HepG2 (cell line): ENCODE measurements around the gene RNF5. TPM values are rescaled to one million over a fixed set of nuclear protein-coding genes. Genes with fewer than 3 reads are reported as not detected.

ENCODE experiments used
- ATAC-seq: fragments of 200-7000 bp; cut with Tn5 transposase; 3 replicates; pipeline ENCODE4 v1.9.1; 2020; ENCODE audit warnings: mild to moderate bottlenecking, moderate library complexity
- BruUV-seq: library from RNA; stranded (reverse); fragments of 400-500 nt; replicated peaks from 2 replicates; lab custom pipeline; 2021; lab: Mats Ljungman, UMichigan
- CTCF ChIA-PET: fragments of 300-600 bp; formaldehyde crosslinking; extraction: SDS; loops from one replicate; lab custom pipeline; 2021; ENCODE audit warnings: low total read pairs, inconsistent platforms, low intra/inter-chr PET ratio; lab: Yijun Ruan, JAX
- POLR2A ChIA-PET: fragments of 350-600 bp; sonication (Branson Sonifier 250); formaldehyde crosslinking; loops from one replicate; lab custom pipeline; 2020; ENCODE audit warnings: antibody characterized with exemption, inconsistent platforms; lab: Yijun Ruan, JAX
- DNase-seq: peaks from one replicate; pipeline ENCODE4 v3.0.0-alpha.2; 2015; ENCODE audit warnings: low spot score
- FAIRE-seq: peaks from 3 replicates; lab custom pipeline; 2011; peaks lifted over from hg19 to GRCh38; lab: Jason Lieb, UNC
- H2AFZ ChIP-seq: one replicate; pipeline ENCODE4 v1.6.1; 2011; ENCODE audit warnings: low read length, inconsistent platforms
- H3K27ac ChIP-seq: fragments of 300-600 bp; 3 replicates; pipeline ENCODE4 v1.8.0; 2011; ENCODE audit warnings: mixed run types, mild to moderate bottlenecking, mixed read lengths, low read length, inconsistent platforms; ENCODE audit not compliant: insufficient read depth; ENCODE audit errors: extremely low read length
- H3K27me3 ChIP-seq, 2 experiments: fragments of 200-600 bp in 1 of 2; 2 replicates in 1 of 2; 3 replicates in 1 of 2; pipeline versions ENCODE4 v1.6.0 to v1.8.0; 2011; ENCODE audit warnings: low read length in 2 of 2, mild to moderate bottlenecking in 2 of 2, moderate library complexity in 2 of 2, inconsistent platforms in 1 of 2; ENCODE audit not compliant: insufficient read depth in 2 of 2, control insufficient read depth in 1 of 2
- H3K36me3 ChIP-seq, 2 experiments: fragments of 200-600 bp in 1 of 2; replicated peaks in 1 of 2; 2 replicates in 1 of 2; 3 replicates in 1 of 2; pipeline versions ENCODE4 v1.5.1 to v1.8.0; 2011; ENCODE audit warnings: low read length in 2 of 2, inconsistent platforms in 1 of 2; ENCODE audit not compliant: insufficient read depth in 2 of 2, control insufficient read depth in 1 of 2
- H3K4me1 ChIP-seq: 2 replicates; pipeline ENCODE4 v1.5.1; 2012; ENCODE audit warnings: low read length, inconsistent platforms; ENCODE audit not compliant: insufficient read depth
- H3K4me2 ChIP-seq: 2 replicates; pipeline ENCODE4 v1.6.0; 2011; ENCODE audit warnings: low read depth, low read length, inconsistent platforms
- H3K4me3 ChIP-seq, 3 experiments: fragments of 200-600 bp in 1 of 3; sonication (generic), shearing (Covaris generic) in 1 of 3; replicated peaks in 1 of 3; 2 replicates each; pipeline ENCODE4 v1.5.1; 2011 to 2016; ENCODE audit warnings: low read length in 3 of 3, inconsistent platforms in 2 of 3, low read depth in 2 of 3, mild to moderate bottlenecking in 2 of 3, control low read depth in 1 of 3, mixed read lengths in 1 of 3; ENCODE audit not compliant: insufficient read depth in 1 of 3
- H3K79me2 ChIP-seq: one replicate; pipeline ENCODE4 v1.6.1; 2011; ENCODE audit warnings: low read length, inconsistent platforms; ENCODE audit not compliant: insufficient read depth
- H3K9ac ChIP-seq: 2 replicates; pipeline ENCODE4 v1.6.0; 2011; ENCODE audit warnings: mild to moderate bottlenecking, low read depth, low read length, inconsistent platforms; ENCODE audit not compliant: insufficient read depth
- H3K9me3 ChIP-seq: 2 replicates; pipeline ENCODE4 v1.5.1; 2012; ENCODE audit warnings: mild to moderate bottlenecking, low read length
- H4K20me1 ChIP-seq: 2 replicates; pipeline ENCODE4 v1.6.0; 2011; ENCODE audit warnings: inconsistent platforms, mild to moderate bottlenecking, low read length, moderate library complexity; ENCODE audit not compliant: insufficient read depth
- DBP ChIP-seq: sonication (generic); formaldehyde crosslinking; IDR thresholded peaks from 2 replicates; pipeline ENCODE4 v1.4.0; 2020; ENCODE audit warnings: missing genetic modification reagents; ENCODE audit errors: not compliant biosample characterization
- ELF3 ChIP-seq: IDR thresholded peaks from 2 replicates; pipeline ENCODE4 v1.6.1; 2016; ENCODE audit warnings: missing genetic modification reagents, missing compliant biosample characterization
- EZH2 ChIP-seq: conservative IDR thresholded peaks from 2 replicates; pipeline ENCODE4 v1.6.1; 2012; ENCODE audit warnings: mild to moderate bottlenecking, low read depth, low read length, moderate library complexity
- HIVEP1 ChIP-seq: sonication (generic); formaldehyde crosslinking; IDR thresholded peaks from 2 replicates; pipeline ENCODE4 v1.4.0; 2020; ENCODE audit warnings: mild to moderate bottlenecking, missing genetic modification reagents
- NCOA5 ChIP-seq: sonication (generic); formaldehyde crosslinking; IDR thresholded peaks from 2 replicates; pipeline ENCODE4 v1.4.0; 2020; ENCODE audit warnings: missing genetic modification reagents
- PLRG1 ChIP-seq: fragments of 450-650 bp; conservative IDR thresholded peaks from 2 replicates; pipeline ENCODE4 v1.6.1; 2016
- POGK ChIP-seq: sonication (generic); formaldehyde crosslinking; conservative IDR thresholded peaks from 2 replicates; pipeline ENCODE4 v1.8.0; 2022; ENCODE audit warnings: mild to moderate bottlenecking, moderate library complexity, missing genetic modification reagents
- PRMT3 ChIP-seq: sonication (generic); formaldehyde crosslinking; IDR thresholded peaks from 2 replicates; pipeline ENCODE4 v1.8.1; 2022; ENCODE audit warnings: low read depth, mild to moderate bottlenecking, moderate library complexity, missing genetic modification reagents, borderline replicate concordance
- SP1 ChIP-seq, 2 experiments: fragments of 450-650 bp in 1 of 2; sonication (generic) in 1 of 2; formaldehyde crosslinking in 1 of 2; IDR thresholded peaks; 2 replicates each; pipeline versions ENCODE4 v1.4.0 to v1.6.1; 2016 to 2020; ENCODE audit warnings: missing genetic modification reagents in 1 of 2
- TOE1 ChIP-seq: sonication (generic); formaldehyde crosslinking; IDR thresholded peaks from 2 replicates; pipeline ENCODE4 v1.4.0; 2020; ENCODE audit warnings: mild to moderate bottlenecking, missing genetic modification reagents
- TRIM24 ChIP-seq: sonication (generic); formaldehyde crosslinking; IDR thresholded peaks from 2 replicates; pipeline ENCODE4 v1.8.0; 2022; ENCODE audit warnings: mild to moderate bottlenecking, missing genetic modification reagents
- ZBTB3 ChIP-seq: sonication (generic); formaldehyde crosslinking; IDR thresholded peaks from 2 replicates; pipeline ENCODE4 v1.4.0; 2020; ENCODE audit warnings: low read depth, mild to moderate bottlenecking, moderate library complexity, missing genetic modification reagents, borderline replicate concordance
- ZBTB46 ChIP-seq: sonication (generic); formaldehyde crosslinking; IDR thresholded peaks from 2 replicates; pipeline ENCODE4 v1.4.0; 2020; ENCODE audit warnings: mild to moderate bottlenecking, missing genetic modification reagents, borderline replicate concordance
- ZMAT5 ChIP-seq: sonication (generic); formaldehyde crosslinking; IDR thresholded peaks from 2 replicates; pipeline ENCODE4 v1.5.0; 2020; ENCODE audit warnings: mild to moderate bottlenecking, low read depth, missing genetic modification reagents, borderline replicate concordance
- ZNF460 ChIP-seq: sonication (generic); formaldehyde crosslinking; IDR thresholded peaks from 2 replicates; pipeline ENCODE4 v1.5.1; 2020; ENCODE audit warnings: missing genetic modification reagents, mild to moderate bottlenecking, borderline replicate concordance
- ZNF577 ChIP-seq: sonication (generic); formaldehyde crosslinking; IDR thresholded peaks from 2 replicates; pipeline ENCODE4 v1.4.0; 2020; ENCODE audit warnings: mild to moderate bottlenecking, low read depth, missing genetic modification reagents, borderline replicate concordance
- ZNF724P ChIP-seq: sonication (generic); formaldehyde crosslinking; IDR thresholded peaks from 2 replicates; pipeline ENCODE4 v1.8.0; 2022; ENCODE audit warnings: missing genetic modification reagents, borderline replicate concordance
- WGBS: methylation state at CpG from one replicate; pipeline ENCODE4 v1.1.6; 2017; ENCODE audit warnings: low lambda C conversion rate; 5-methylcytosine and 5-hydroxymethylcytosine counted together
- in situ Hi-C: cut with HindIII; loops from 2 replicates; pipeline ENCODE4 v1.10.0; 2017; ENCODE audit warnings: low pct_unique_long_range_greater_than_20kb; ENCODE audit not compliant: extremely low pct_ligation_motif_present
- intact Hi-C: fragments of 100-400 bp; cut with micrococcal nuclease; formaldehyde crosslinking; loops from one replicate; pipeline ENCODE4 v1.10.0; 2022; ENCODE audit not compliant: unreplicated experiment
- polyA plus RNA-seq, 8 experiments: library from polyadenylated mRNA; depleted of rRNA in 3 of 8; stranded (reverse) in 7 of 8; unstranded in 1 of 8; fragments of >200 nt; fragmentation: Illumina TruSeq in 4 of 8; extraction: Trizol in 4 of 8; gene quantifications; 2 replicates each; pipeline versions ENCODE4 v1.2.1 to v1.2.3, GENCODE V29; 2011 to 2016; ENCODE audit warnings: low read depth in 4 of 8, missing spikeins in 1 of 8, mixed read lengths in 1 of 8; ENCODE audit not compliant: insufficient read depth in 1 of 8
- total RNA-seq, 5 experiments: library from RNA; depleted of rRNA; stranded (reverse); fragments of >200 nt; fragmentation: Illumina TruSeq; extraction: Trizol; gene quantifications; 2 replicates each; pipeline ENCODE4 v1.2.3, GENCODE V29; 2016; ENCODE audit warnings: low read depth in 1 of 5

RNF5 gene
- total and polyA plus RNA-seq, 2 of the 13 experiments (the other 11 are each of a cell fraction or from before 2014, with no cell fraction given), result 98.0 to 131 TPM

- no peak for TF ChIP-seq ZBTB46 (CRISPR knock-in tag)
Measured at GRCh38 chr6:32132110-32132509, 46.1 kb upstream of the RNF5 start (continued).

GRCh38 chr6:32133786-32134185 lies 44.4 kb upstream of the RNF5 start:
- ChIA-PET POLR2A (no interaction called here), CTCF (no interaction called here)
- intact Hi-C loops (no loop called here), in situ Hi-C loops (no loop called here)
- no peak overlapping the region for H3K27ac ChIP-seq
- FAIRE-seq (no peak), DNase-seq (no peak), ATAC-seq (no peak)
- no peak overlapping the region for H3K4me3 ChIP-seq
- no peak overlapping the region for H3K4me2 ChIP-seq
- no peaks in the 10 kb centered on the region for H4K20me1 ChIP-seq
- H3K9me3 ChIP-seq, result no peaks in the 10 kb centered on the region
- peaks cover 23% of the 10 kb centered on the region for H3K4me1 ChIP-seq
- no peaks in the 10 kb centered on the region for H3K36me3 ChIP-seq
- 44% methylated on average over 4 of the region's 4 CpGs for WGBS
- BruUV-seq, result no TSS peak
- H2AFZ ChIP-seq, result no peak overlapping the region
- peaks cover 9% of the 10 kb centered on the region for H3K79me2 ChIP-seq
- H3K27me3 ChIP-seq, result peaks cover 1 to 6% of the 10 kb centered on the region in 2 experiments; a peak in 2 of 5 replicates
- no peak for TF ChIP-seq TOE1 (CRISPR knock-in tag)
- no peak for TF ChIP-seq ZNF460 (CRISPR knock-in tag)
- no peak for TF ChIP-seq ELF3 (CRISPR knock-in tag)
- no peak for TF ChIP-seq TRIM24 (CRISPR knock-in tag)
- TF ChIP-seq ZNF577, result no peak
- no peak for TF ChIP-seq ZNF724P (CRISPR knock-in tag)
- TF ChIP-seq DBP (CRISPR knock-in tag), result no peak
- TF ChIP-seq SP1 (IDR thresholded peaks at IDR 0.05), result no peak
- no peak for TF ChIP-seq SP1 (CRISPR knock-in tag; IDR thresholded peaks at IDR 0.05)
- no peak for TF ChIP-seq EZH2
- no peak for TF ChIP-seq PRMT3
- TF ChIP-seq POGK (CRISPR knock-in tag), result no peak
- no peak for TF ChIP-seq NCOA5 (CRISPR knock-in tag)
- no peak for TF ChIP-seq ZBTB3 (CRISPR knock-in tag)
- no peak for TF ChIP-seq ZMAT5 (CRISPR knock-in tag)
- TF ChIP-seq PLRG1, result no peak
- TF ChIP-seq HIVEP1, result no peak
- H3K9ac ChIP-seq, result no peak overlapping the region
